Stimulated activated CD4-positive, alpha-beta T cell treated with anti-CD3 and anti-CD28 coated beads, Interleukin-2, amount 100 ng/mL, for 48 hours (primary cell): ENCODE results near the gene HIVEP2.

Experiments
- DNase-seq, 2 donors: peaks; one replicate each; pipeline ENCODE4 v3.0.0-alpha.2; 2020

Gene HIVEP2

GRCh38 chr6:142838821-142839685, 105.9 kb downstream of the HIVEP2 start:
- no peak for DNase-seq

GRCh38 chr6:142835787-142836535, 109.0 kb downstream of the HIVEP2 start:
- DNase-seq: no peak

GRCh38 chr6:142834853-142835252, 110.1 kb downstream of the HIVEP2 start:
- no peak for DNase-seq

GRCh38 chr6:142833798-142834197, 111.2 kb downstream of the HIVEP2 start:
- DNase-seq: no peak

GRCh38 chr6:142833054-142833453, 111.9 kb downstream of the HIVEP2 start:
- DNase-seq: no peak

GRCh38 chr6:142830807-142831206, 114.2 kb downstream of the HIVEP2 start:
- DNase-seq: no peak

- no peak for DNase-seq
Measured at GRCh38 chr6:142830116-142830710, 114.8 kb downstream of the HIVEP2 start.

GRCh38 chr6:142829556-142829955, 115.4 kb downstream of the HIVEP2 start:
- DNase-seq: no peak

GRCh38 chr6:142827991-142828390, 117.0 kb downstream of the HIVEP2 start:
- no peak for DNase-seq

- no peak for DNase-seq
Measured at GRCh38 chr6:142827369-142827768, 117.6 kb downstream of the HIVEP2 start.

GRCh38 chr6:142825760-142826159, 119.2 kb downstream of the HIVEP2 start:
- DNase-seq: no peak

GRCh38 chr6:142824426-142824825, 120.5 kb downstream of the HIVEP2 start:
- DNase-seq: no peak

- no peak for DNase-seq
Measured at GRCh38 chr6:142823256-142823902, 121.6 kb downstream of the HIVEP2 start.

- DNase-seq: no peak
Measured at GRCh38 chr6:142822842-142823241, 122.1 kb downstream of the HIVEP2 start.

GRCh38 chr6:142822383-142822782, 122.6 kb downstream of the HIVEP2 start:
- DNase-seq: no peak

GRCh38 chr6:142821860-142822259, 123.1 kb downstream of the HIVEP2 start:
- no peak for DNase-seq

- no peak for DNase-seq
Measured at GRCh38 chr6:142821164-142821716, 123.7 kb downstream of the HIVEP2 start.

- no peak for DNase-seq
Measured at GRCh38 chr6:142820338-142821051, 124.5 kb downstream of the HIVEP2 start.

- DNase-seq: peak in 1 of 2 donors; percentile 31
Measured at GRCh38 chr6:142819603-142820337, 125.2 kb downstream of the HIVEP2 start.

- no peak for DNase-seq
Measured at GRCh38 chr6:142816486-142816885, 128.5 kb downstream of the HIVEP2 start.

- no peak for DNase-seq
Measured at GRCh38 chr6:142816031-142816430, 128.9 kb downstream of the HIVEP2 start.
